Chondrocyte (in vitro differentiated cells): ENCODE measurements around the gene IL7R. TPM values are rescaled to one million over a fixed set of nuclear protein-coding genes. Genes with fewer than 3 reads are reported as not detected.

Experiments used
- DNase-seq: peaks from one replicate; pipeline ENCODE4 v3.0.0; 2021; ENCODE audit warnings: mixed read lengths, low spot score
- H3K27ac Mint-ChIP-seq: one replicate; pipeline ENCODE4 v1.8.0; 2021; ENCODE audit warnings: mild to moderate bottlenecking, moderate library complexity, mixed read lengths; ENCODE audit not compliant: unreplicated experiment
- H3K27me3 Mint-ChIP-seq: 2 replicates; pipeline ENCODE4 v1.8.0; 2021; ENCODE audit warnings: low read depth, mixed read lengths
- H3K36me3 Mint-ChIP-seq: 2 replicates; pipeline ENCODE4 v1.8.0; 2021; ENCODE audit warnings: low read depth, mixed read lengths
- H3K4me1 Mint-ChIP-seq: 2 replicates; pipeline ENCODE4 v1.8.0; 2021; ENCODE audit warnings: low read depth, mild to moderate bottlenecking, mixed read lengths
- H3K4me3 Mint-ChIP-seq: one replicate; pipeline ENCODE4 v1.8.0; 2021; ENCODE audit warnings: mild to moderate bottlenecking, moderate library complexity, mixed read lengths; ENCODE audit not compliant: unreplicated experiment
- H3K9me3 Mint-ChIP-seq: 2 replicates; pipeline ENCODE4 v1.8.0; 2021; ENCODE audit warnings: low read depth, mixed read lengths
- total RNA-seq: library from RNA; stranded (reverse); gene quantifications from 3 replicates; pipeline ENCODE4 v1.2.1, GENCODE V29; 2021
- TF ChIP-seq, protein P1 (sequence below): fragments of 200-600 bp; sonication (generic); IDR thresholded peaks from 2 replicates; pipeline ENCODE4 v1.5.0; 2021; ENCODE audit warnings: antibody characterized with exemption, mild to moderate bottlenecking, moderate library complexity

Gene IL7R
- total RNA-seq, 1 donor from 2014 or later, result 0.50 TPM

DNA sequence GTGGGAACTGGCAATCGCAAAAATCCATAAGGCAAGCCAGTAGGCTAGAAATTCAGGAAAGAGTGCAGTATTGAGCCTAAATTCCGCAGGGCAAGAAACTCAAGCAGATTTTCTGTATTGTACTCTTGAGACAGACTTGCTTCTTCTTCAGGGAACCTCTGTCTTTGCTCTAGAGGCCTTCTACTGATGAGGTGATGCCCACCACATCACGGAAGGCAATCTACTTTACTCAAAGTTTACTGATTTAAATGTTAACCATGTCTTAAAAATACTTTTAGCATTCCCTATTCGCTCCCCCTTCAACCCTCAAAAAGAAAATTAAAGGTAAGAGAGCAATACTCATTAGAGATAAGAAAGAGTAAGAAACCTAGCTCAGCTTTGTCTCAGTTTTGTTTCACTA is 11.3 kb downstream of the IL7R start:
- peaks cover 9% of the 10 kb centered on the region for H3K9me3 Mint-ChIP-seq
- DNase-seq, result no peak
- peaks cover 2% of the 10 kb centered on the region for H3K36me3 Mint-ChIP-seq
- TF ChIP-seq, protein P1, sequence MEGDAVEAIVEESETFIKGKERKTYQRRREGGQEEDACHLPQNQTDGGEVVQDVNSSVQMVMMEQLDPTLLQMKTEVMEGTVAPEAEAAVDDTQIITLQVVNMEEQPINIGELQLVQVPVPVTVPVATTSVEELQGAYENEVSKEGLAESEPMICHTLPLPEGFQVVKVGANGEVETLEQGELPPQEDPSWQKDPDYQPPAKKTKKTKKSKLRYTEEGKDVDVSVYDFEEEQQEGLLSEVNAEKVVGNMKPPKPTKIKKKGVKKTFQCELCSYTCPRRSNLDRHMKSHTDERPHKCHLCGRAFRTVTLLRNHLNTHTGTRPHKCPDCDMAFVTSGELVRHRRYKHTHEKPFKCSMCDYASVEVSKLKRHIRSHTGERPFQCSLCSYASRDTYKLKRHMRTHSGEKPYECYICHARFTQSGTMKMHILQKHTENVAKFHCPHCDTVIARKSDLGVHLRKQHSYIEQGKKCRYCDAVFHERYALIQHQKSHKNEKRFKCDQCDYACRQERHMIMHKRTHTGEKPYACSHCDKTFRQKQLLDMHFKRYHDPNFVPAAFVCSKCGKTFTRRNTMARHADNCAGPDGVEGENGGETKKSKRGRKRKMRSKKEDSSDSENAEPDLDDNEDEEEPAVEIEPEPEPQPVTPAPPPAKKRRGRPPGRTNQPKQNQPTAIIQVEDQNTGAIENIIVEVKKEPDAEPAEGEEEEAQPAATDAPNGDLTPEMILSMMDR, result no peak
- H3K27me3 Mint-ChIP-seq, result no peaks in the 10 kb centered on the region
- no peaks in the 10 kb centered on the region for H3K4me1 Mint-ChIP-seq
- no peak overlapping the region for H3K4me3 Mint-ChIP-seq
- H3K27ac Mint-ChIP-seq, result no peak overlapping the region

DNA sequence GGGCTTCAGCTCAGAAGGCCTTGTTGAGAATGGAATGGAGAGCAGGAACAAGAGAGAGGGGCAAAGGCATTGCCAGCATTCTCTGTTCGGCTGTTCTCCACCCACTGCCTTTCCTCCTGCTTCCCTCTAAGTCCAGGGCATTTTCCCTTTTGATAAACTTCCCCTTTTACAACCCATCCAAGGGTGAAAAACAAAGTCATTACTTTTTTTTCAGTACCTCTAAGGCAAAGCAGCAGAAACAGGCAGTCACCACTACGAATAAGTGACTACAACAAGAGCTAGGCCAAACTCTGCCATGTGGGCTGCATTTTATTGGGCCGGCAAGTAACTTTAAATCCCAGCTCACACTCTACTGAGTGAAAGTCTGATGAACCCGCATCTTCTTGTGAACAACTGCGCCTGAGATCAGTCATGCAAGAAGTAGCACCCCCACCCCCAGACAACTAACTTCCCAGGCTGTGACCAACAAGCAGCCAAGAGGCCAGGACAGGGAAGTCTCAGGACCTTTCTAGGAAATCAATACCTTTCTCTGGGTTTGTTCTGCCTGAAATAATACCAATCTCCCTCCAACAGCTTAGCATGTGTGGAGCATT is 13.1 kb downstream of the IL7R start:
- no peak for DNase-seq
- Mint-ChIP-seq H3K27me3 (no peaks in the 10 kb centered on the region), H3K27ac (no peak overlapping the region), H3K4me3 (no peak overlapping the region), H3K4me1 (no peaks in the 10 kb centered on the region), H3K9me3 (peaks cover 3% of the 10 kb centered on the region), H3K36me3 (peaks cover 2% of the 10 kb centered on the region)
- TF ChIP-seq, protein P1, result no peak

DNA sequence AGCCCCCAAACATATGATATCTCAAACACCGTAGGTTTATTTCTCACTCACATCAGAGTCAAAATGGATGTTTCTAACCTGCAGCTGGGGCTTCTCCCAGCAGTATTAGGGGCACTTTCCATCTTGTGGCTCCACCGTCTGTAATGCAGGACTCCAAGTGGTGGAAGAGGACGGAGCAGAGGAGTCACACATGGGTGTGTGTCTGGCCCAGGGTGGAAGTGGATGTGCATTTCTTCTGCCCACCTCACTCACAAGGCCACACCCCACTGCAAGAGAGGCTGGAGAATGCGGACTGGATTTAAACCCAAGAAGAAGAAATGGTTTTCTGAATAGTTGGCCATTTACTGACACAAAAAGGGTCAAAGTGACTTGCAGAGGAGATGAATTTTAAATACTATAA is 13.9 kb downstream of the IL7R start:
- Mint-ChIP-seq H3K27ac (no peak overlapping the region), H3K36me3 (no peaks in the 10 kb centered on the region), H3K4me3 (no peak overlapping the region), H3K9me3 (no peaks in the 10 kb centered on the region), H3K27me3 (no peaks in the 10 kb centered on the region), H3K4me1 (no peaks in the 10 kb centered on the region)
- TF ChIP-seq, protein P1, result no peak
- no peak for DNase-seq

DNA sequence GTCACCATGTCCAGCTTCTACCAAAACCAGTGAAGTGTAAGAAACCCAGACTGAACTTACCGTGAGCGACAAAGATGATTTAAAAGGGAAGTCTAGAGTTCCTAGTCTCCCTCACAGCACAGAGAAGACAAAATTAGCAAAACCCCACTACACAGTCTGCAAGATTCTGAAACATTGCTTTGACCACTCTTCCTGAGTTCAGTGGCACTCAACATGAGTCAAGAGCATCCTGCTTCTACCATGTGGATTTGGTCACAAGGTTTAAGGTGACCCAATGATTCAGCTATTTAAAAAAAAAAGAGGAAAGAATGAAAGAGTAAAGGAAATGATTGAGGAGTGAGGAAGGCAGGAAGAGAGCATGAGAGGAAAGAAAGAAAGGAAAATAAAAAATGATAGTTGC is 19.8 kb downstream of the IL7R start:
- Mint-ChIP-seq H3K9me3 (no peaks in the 10 kb centered on the region), H3K4me1 (peaks cover 9% of the 10 kb centered on the region), H3K27me3 (no peaks in the 10 kb centered on the region), H3K36me3 (no peaks in the 10 kb centered on the region), H3K4me3 (no peak overlapping the region), H3K27ac (no peak overlapping the region)
- TF ChIP-seq, protein P1, result no peak
- DNase-seq, result no peak

DNA sequence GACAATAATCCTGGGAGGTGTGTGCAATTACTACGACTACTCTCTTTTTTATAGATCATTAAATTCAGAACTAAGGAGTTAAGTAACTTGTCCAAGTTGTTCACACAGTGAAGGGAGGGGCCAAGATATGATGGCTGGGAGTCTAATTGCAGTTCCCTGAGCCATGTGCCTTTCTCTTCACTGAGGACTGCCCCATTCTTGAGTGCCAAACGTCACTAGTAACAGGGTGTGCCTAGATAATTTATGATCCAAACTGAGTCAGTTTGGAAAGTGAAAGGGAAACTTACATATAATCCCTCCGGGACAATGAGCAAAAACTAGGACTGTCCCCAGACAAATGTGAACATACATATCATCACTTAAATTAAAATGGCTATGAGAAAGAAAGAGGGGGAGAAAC is 20.2 kb downstream of the IL7R start:
- TF ChIP-seq, protein P1, result no peak
- no peak overlapping the region for H3K4me3 Mint-ChIP-seq

More for the DNA sequence above, 20.2 kb downstream of the IL7R start:
- no peaks in the 10 kb centered on the region for H3K36me3 Mint-ChIP-seq
- DNase-seq, result no peak
- no peaks in the 10 kb centered on the region for H3K27me3 Mint-ChIP-seq
- H3K4me1 Mint-ChIP-seq, result peaks cover 9% of the 10 kb centered on the region
- H3K9me3 Mint-ChIP-seq, result no peaks in the 10 kb centered on the region
- no peak overlapping the region for H3K27ac Mint-ChIP-seq
